ENCODE results near the gene SLC35F3. TPM values are rescaled to one million over a fixed set of nuclear protein-coding genes. Genes with fewer than 3 reads are reported as not detected.

SLC35F3 gene
- polyA plus RNA-seq, 1 of the 3 experiments (the other 2 are of a cell fraction): 0.87 TPM

GRCh38 chr1:234079896-234080295, 175.4 kb downstream of the SLC35F3 start:
- ChIA-PET CTCF (interaction anchor here (0.7 kb wide), 1 partner anchor 296 kb away, joined by 3 read pairs; no protein-coding TSS in a partner anchor), POLR2A (no interaction called here)
- H3K4me3 ChIP-seq (ENCODE audit: low read depth in 2 of 2, low read length in 1 of 2): no peak overlapping the region
- H3K4me1 ChIP-seq (ENCODE audit: control insufficient read depth in 1 of 2, insufficient read depth in 2 of 2, low read depth in 1 of 2, low read length in 1 of 2): no peaks in the 10 kb centered on the region
- 25% methylated on average over 3 of the region's 3 CpGs for WGBS (ENCODE audit: low lambda C conversion rate)
- no peak overlapping the region for H3K9ac ChIP-seq
- H3K27ac ChIP-seq (ENCODE audit: low read depth in 2 of 2, low read length in 1 of 2): no peak overlapping the region
- H4K20me1 ChIP-seq (ENCODE audit: insufficient read depth): no peaks in the 10 kb centered on the region
- no peak overlapping the region for H2AFZ ChIP-seq (ENCODE audit: low read depth)
- no peaks in the 10 kb centered on the region for H3F3A ChIP-seq (replicated peaks; ENCODE audit: insufficient read depth)
- H3K79me2 ChIP-seq (ENCODE audit: insufficient read depth): no peaks in the 10 kb centered on the region
- TF ChIP-seq MAX (IDR thresholded peaks at IDR 0.05; ENCODE audit: low read depth) (no peak), YY1 (IDR thresholded peaks at IDR 0.05; ENCODE audit: low read depth) (no peak), RCOR1 (IDR thresholded peaks at IDR 0.05; ENCODE audit: low read length) (no peak), NRF1 (IDR thresholded peaks at IDR 0.05; ENCODE audit: low read depth, low read length) (no peak), RAD21 (IDR thresholded peaks at IDR 0.05; ENCODE audit: low read length) (no peak), TEAD4 (IDR thresholded peaks at IDR 0.05; ENCODE audit: borderline replicate concordance, insufficient read depth) (no peak), CHD2 (IDR thresholded peaks at IDR 0.05; ENCODE audit: low read length, partially characterized antibody) (no peak), IRF3 (IDR thresholded peaks at IDR 0.05; ENCODE audit: low read depth, low read length) (no peak), TCF12 (IDR thresholded peaks at IDR 0.05) (no peak), EP300 (IDR thresholded peaks at IDR 0.05; ENCODE audit: borderline replicate concordance in 1 of 2, low read depth in 1 of 2, low read length in 1 of 2) (no peak), FOXJ3 (CRISPR knock-in tag; IDR thresholded peaks at IDR 0.05) (no peak), TAF1 (IDR thresholded peaks at IDR 0.05; ENCODE audit: borderline replicate concordance, low read depth, low read length) (no peak), MEF2A (IDR thresholded peaks at IDR 0.05; ENCODE audit: borderline replicate concordance, low read depth) (no peak), JUND (IDR thresholded peaks at IDR 0.05) (no peak), RXRA (IDR thresholded peaks at IDR 0.05; ENCODE audit: borderline replicate concordance, low read depth) (no peak), ZBTB33 (IDR thresholded peaks at IDR 0.05; ENCODE audit: borderline replicate concordance, low read depth) (no peak), NFIC (IDR thresholded peaks at IDR 0.05; ENCODE audit: borderline replicate concordance) (no peak), GABPA (IDR thresholded peaks at IDR 0.05; ENCODE audit: low read depth) (no peak), ELF1 (IDR thresholded peaks at IDR 0.05) (no peak), USF2 (IDR thresholded peaks at IDR 0.05; ENCODE audit: borderline replicate concordance, low read depth, low read length) (no peak)
- DNase-seq: no peak
- H3K9me3 ChIP-seq: no peaks in the 10 kb centered on the region
- H3K9me2 ChIP-seq: no peaks in the 10 kb centered on the region
- no peak overlapping the region for H3K4me2 ChIP-seq
- H3K27me3 ChIP-seq (ENCODE audit: insufficient read depth): no peaks in the 10 kb centered on the region; the same call in 1 of the 2 replicates
- no peaks in the 10 kb centered on the region for H3K36me3 ChIP-seq (replicated peaks in 1 of 2; ENCODE audit: control insufficient read depth in 1 of 2, insufficient read depth in 2 of 2, low read length in 1 of 2)

Data from SK-N-SH (cell line).